Right lobe of liver (tissue), 4 donors: ENCODE measurements around the gene DCXR.

Experiments used
- POLR2A ChIP-seq: fragments of 450-650 bp; IDR thresholded peaks from one replicate; pipeline ENCODE4 v1.6.1; 2017; ENCODE audit warnings: antibody characterized with exemption, mild to moderate bottlenecking
- TF ChIP-seq, protein P1 (sequence below), 4 donors: fragments of 200-600 bp in 3 of 4; fragments of 450-650 bp in 1 of 4; IDR thresholded peaks; one replicate each; pipeline versions ENCODE4 v1.5.1 to v1.8.0; 2016 to 2022; ENCODE audit warnings: antibody characterized with exemption in 4 of 4, mild to moderate bottlenecking in 2 of 4
- donor health status: DM: no; HTN: no; CAD: no.
- donor health status: DM: no; HTN: no; CAD: no.
- donor health status: DM: no; HTN: yes; CAD: no.

- TF ChIP-seq, protein P1, sequence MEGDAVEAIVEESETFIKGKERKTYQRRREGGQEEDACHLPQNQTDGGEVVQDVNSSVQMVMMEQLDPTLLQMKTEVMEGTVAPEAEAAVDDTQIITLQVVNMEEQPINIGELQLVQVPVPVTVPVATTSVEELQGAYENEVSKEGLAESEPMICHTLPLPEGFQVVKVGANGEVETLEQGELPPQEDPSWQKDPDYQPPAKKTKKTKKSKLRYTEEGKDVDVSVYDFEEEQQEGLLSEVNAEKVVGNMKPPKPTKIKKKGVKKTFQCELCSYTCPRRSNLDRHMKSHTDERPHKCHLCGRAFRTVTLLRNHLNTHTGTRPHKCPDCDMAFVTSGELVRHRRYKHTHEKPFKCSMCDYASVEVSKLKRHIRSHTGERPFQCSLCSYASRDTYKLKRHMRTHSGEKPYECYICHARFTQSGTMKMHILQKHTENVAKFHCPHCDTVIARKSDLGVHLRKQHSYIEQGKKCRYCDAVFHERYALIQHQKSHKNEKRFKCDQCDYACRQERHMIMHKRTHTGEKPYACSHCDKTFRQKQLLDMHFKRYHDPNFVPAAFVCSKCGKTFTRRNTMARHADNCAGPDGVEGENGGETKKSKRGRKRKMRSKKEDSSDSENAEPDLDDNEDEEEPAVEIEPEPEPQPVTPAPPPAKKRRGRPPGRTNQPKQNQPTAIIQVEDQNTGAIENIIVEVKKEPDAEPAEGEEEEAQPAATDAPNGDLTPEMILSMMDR (IDR thresholded peaks at IDR 0.05), result no peak
- TF ChIP-seq POLR2A, result no peak
These were observed 17.8 kb upstream of the DCXR start for GRCh38 chr17:82055023-82055964.
